Glomerular endothelial cell (primary cell): ENCODE measurements around the gene REX1BD. TPM values are rescaled to one million over a fixed set of nuclear protein-coding genes. Genes with fewer than 3 reads are reported as not detected.
"Not testable (repeated sequence)": the region's sequence is repeated elsewhere in the genome, so short reads cannot be mapped to it uniquely, and the experiment has no call there.

Experiments used
- DNase-seq: peaks from one replicate; pipeline ENCODE4 v3.0.0-alpha.2; 2011; ENCODE audit warnings: low read depth, low spot score; ENCODE audit errors: extremely low read depth
- total RNA-seq: library from RNA; depleted of rRNA; stranded (reverse); fragments of >200 nt; gene quantifications from 2 replicates; pipeline ENCODE4 v1.2.3, GENCODE V29; 2015

The REX1BD gene
- total RNA-seq, 1 donor from 2014 or later, result 141 TPM

GRCh38 chr19:18576383-18576782 lies 12.2 kb upstream of the REX1BD start:
- DNase-seq, result no peak

GRCh38 chr19:18577365-18577914 lies 11.2 kb upstream of the REX1BD start:
- DNase-seq, result no peak

DNA sequence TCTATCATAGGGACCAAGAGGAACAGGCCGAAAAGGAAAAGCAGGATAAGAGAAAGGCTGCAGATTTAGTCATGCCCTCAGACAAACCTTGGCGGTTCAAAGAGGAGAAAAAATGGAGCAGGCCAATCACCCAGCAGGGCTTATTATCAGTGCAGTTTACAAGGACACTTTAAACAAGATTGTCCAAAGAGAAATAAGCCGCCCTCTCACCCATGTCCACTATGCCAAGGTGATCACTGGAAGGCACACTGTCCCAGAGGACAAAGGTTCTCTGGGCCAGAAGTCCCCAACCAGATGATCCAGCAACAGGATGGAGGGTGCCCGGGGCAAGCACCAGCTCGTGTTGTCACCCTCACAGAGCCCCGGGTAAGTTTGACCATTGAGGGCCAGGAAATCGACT lies 8.3 kb upstream of the REX1BD start:
- DNase-seq, result no peak

- no peak for DNase-seq
Measured at GRCh38 chr19:18586306-18586705, 2.3 kb upstream of the REX1BD start.

DNA sequence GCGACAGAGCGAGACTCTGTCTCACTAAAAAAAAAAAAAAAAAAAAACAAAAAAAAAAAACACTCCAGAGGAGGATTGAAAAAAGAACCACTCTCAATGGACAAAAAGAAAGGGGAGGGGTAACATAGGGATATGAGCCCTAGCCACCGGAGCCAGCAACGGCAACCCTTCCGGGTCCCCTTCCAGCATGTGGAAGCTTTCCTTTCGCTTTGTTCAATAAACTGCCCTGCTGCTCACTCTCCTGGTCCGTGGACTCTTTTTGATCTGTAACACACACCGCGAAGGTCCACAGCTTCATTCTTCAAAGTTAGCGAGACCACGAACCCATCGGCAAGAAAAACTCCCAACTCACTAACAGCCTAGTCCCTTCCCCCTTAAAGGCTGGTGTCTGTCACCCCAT lies 1.0 kb upstream of the REX1BD start:
- no peak for DNase-seq

DNA sequence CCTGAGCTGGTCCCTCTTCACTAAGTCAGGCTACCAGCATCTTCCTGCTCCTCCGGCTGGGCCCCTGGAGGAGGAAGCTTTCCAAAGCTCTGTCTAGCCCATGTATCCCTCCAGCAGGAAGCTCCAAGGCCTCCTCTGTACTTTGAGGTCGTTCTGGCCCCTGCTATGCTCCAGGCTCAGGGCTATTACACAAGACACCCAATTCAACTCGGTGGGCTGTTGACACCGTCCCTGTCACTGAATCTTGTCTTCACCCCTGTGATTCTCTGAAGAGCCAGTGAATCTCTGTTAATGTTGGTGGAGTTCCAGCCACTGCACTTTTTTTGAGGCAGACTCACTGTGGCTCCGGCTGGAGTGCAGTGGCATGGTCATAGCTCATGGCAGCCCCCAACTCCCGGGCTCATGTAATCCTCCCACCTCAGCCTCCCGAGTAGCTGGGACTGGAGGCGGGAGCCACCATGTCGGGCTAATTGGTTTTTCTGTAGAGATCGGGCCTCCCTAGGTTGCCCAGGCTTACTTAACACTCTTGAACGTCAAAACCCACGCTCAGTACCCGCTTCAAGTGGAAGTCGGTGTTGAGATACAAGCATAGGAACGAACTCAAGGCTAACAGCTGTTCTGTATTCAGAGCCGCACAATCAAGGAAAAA lies 512 bp upstream of the REX1BD start:
- no peak for DNase-seq

GRCh38 chr19:18589380-18590272 lies 1.0 kb downstream of the REX1BD start:
- no peak for DNase-seq

DNA sequence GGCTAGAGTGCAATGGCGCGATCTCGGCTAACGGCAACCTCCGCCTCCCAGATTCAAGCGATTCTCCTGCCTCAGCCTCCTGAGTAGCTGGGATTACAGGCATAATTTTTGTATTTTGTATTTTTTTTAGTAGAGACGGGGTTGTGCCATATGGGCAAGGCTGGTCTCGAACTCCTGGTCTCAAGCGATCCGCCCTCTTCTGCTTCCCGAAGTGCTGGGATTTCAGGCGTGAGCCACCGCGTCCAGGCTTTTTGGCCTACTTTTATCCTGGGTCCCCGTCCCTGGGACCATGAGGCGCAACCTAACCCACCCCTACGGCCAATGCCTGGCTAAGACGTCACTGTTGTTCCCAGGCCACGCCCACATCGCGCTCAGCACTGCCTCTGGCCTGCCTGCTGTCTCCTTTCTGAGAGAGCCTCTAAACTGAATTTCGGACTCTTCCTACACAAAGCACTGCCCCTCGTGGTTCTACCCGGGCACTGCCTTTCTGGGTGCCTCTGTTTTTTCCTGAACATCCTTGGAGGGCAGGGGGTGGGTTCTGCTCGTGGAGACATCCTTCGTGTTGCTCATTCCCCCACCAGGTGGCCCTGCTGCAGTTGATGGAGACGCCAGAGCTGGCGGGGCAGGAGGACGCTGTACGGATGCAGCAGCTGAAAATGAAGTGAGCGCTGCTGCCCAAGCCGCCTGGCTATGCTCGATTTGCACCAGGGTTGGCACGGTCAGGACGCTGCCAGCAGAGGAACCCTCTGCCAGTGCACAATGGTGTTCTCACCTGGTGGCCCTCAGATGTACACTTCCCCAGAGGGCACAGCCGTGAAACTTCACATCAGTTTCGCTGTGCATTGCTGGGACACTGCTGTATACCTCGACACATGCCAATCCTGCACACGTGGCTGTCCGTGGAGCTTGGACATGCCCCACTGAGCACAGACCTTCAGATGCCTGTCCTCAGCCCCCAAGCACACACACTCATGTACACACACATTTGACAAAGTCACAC lies 2.0 kb downstream of the REX1BD start:
- DNase-seq, result no peak

DNA sequence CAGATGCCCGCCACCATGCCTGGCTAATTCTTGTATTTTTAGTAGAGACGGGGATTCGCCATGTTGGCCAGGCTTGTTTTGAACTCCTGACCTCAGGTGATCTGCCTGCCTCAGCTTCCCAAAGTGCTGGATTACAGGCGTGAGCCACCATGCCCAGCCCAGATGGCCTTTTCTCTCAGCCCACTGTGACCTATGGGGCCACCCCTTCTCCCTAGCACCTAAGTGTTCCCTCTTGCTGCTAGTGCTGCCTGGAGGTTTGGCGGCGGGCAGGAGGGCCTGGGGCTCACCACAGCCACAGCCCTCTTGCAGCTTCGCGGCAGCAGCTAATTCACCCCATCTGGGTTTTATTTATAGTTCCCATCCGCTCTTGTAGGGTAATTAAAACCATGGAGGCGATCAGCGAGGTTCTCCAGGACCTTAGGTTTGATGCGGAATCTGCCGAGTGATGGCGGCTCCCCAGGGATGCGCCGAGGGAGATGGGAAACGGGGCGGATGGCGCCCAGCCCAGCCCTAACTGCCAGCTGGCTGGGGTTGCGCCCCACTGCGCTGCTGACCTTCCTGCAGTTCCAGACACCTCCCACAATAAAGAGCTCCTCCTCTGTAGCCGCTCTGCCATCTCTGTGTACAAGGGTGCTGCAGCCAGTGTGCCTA lies 3.3 kb downstream of the REX1BD start:
- no peak for DNase-seq

DNA sequence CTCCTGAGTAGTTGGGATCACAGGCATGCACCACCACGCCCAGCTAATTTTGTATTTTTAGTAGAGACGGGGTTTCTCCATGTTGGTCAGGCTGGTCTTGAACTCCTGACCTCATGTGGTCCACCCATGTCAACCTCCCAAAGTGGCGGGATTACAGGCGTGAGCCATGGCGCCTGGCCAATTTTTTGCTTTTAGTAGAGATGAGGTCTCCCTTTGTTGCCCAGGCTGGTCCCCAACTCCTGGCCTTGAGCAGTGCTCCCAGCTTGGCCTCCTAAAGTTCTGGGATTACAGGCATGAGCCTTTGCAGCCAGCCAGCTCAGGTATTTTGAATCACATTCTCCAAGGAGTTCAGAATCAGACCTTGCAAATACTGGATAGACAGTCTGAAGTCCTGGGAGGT lies 4.1 kb downstream of the REX1BD start:
- not testable (repeated sequence) for DNase-seq

DNA sequence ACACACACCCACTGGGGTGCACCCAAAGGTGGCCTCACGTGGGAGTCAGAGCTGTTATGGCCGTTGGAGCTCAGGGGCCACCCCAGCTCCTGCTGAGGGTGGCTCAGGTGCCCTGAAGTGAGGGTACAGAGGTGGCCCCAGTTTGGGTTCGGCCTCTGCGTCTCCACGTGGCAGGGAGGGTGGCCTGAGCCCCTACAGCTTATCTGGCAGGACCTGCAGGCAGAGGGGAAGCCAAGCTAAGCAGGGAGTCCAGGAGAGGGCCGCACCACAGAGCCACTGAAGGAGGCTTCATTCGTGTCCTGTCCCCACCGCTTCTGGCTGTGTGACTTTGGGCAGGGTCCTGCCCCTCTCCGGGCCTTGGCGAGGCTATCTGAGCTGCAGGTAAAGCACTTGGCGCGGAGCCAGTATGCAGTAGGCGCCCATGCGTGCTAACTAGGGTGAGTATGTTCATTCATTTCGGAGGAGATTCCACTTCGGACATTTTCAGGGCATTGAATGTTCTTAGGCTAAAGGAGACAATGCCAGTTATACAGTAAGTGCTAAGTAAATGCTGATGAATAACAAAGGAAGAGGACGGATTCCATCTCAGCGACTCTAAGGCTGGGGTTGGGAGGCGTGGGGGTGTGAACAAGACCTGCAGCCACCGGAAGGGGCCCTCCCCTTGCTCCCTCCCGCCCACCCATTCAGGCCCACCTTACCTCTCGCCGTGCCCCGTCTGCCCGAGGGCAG lies 4.9 kb downstream of the REX1BD start:
- DNase-seq, result no peak

GRCh38 chr19:18594096-18594823 lies 5.7 kb downstream of the REX1BD start:
- DNase-seq, result no peak

DNA sequence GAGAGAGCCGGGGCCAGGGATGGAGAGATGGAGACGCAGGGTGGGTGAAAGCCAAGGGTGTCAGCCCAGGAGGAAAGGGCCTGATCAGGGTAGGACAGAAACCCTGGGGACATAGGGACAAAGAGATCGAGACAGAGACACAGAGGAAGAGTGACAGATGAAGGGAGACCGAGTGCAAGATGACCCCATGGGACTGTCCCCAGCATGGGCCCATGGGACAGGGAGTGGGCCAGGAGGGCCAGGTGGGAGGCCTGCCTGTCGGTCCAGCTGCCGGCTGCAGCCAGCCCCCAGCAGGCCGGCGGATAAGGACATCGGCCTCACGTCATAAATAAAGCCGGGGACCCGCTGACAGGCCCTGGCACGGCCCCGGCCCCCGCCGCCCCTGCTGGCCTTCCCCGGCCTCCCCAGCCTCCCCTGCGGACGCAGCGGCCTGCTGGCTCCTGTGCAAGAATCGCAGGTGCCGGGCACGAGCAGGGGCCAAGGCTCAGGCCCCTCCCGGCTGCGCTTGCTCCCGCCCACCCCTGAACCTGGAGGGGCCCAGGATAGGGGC lies 6.3 kb downstream of the REX1BD start:
- no peak for DNase-seq

GRCh38 chr19:18595475-18595874 lies 6.9 kb downstream of the REX1BD start:
- no peak for DNase-seq

- DNase-seq, result no peak
Measured at GRCh38 chr19:18596752-18597157, 8.2 kb downstream of the REX1BD start.

- no peak for DNase-seq
Measured at GRCh38 chr19:18597809-18598660, 9.4 kb downstream of the REX1BD start.

DNA sequence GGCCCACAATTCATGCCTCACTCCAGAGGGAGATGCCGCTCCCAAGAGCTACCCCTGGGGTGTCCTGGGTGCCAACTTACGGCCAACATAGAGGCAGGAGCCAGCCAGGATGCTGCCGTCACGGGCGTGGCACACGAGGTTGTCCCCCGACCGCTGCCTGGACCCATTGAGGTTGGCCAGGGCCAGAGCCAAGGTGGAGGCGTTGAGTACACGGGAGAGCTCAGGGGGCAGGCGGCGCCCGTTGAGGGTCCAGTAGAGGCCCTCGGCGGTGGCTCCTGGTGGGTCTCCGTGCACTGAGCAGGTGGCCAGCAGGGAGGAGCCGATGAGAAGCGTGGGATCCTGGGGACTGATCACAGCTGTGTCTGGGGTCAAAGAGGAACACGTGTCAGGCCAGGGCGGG lies 10.9 kb downstream of the REX1BD start:
- no peak for DNase-seq
